KMS-11 (cell line): Measurements from ENCODE around the gene CRADD.
A peak's percentile ranks its signal among the peaks of the same experiment; 100 is the strongest.

Source experiments
- H2AFZ ChIP-seq: fragments of 200-600 bp; sonication (generic); 2 replicates; pipeline ENCODE4 v1.6.1; 2016; ENCODE audit warnings: antibody characterized with exemption, mixed run types, low read depth
- H3K27ac ChIP-seq: fragments of 200-600 bp; sonication (generic); 2 replicates; pipeline ENCODE4 v1.6.1; 2016; ENCODE audit warnings: mild to moderate bottlenecking, mixed run types
- H3K27me3 ChIP-seq: fragments of 200-600 bp; sonication (generic); 2 replicates; pipeline ENCODE4 v1.6.1; 2017; ENCODE audit warnings: mild to moderate bottlenecking, low read depth, mixed run types, moderate library complexity; ENCODE audit not compliant: insufficient read depth
- H3K36me3 ChIP-seq: fragments of 200-600 bp; sonication (generic); 2 replicates; pipeline ENCODE4 v1.6.1; 2017; ENCODE audit warnings: mild to moderate bottlenecking, mixed run types; ENCODE audit not compliant: insufficient read depth
- H3K4me1 ChIP-seq: fragments of 200-600 bp; sonication (generic); 2 replicates; pipeline ENCODE4 v1.6.1; 2016; ENCODE audit warnings: mild to moderate bottlenecking, low read depth, mixed run types; ENCODE audit not compliant: poor library complexity, severe bottlenecking
- H3K4me2 ChIP-seq: fragments of 200-600 bp; sonication (generic); 2 replicates; pipeline ENCODE4 v1.7.0; 2016; ENCODE audit warnings: mild to moderate bottlenecking, mixed run types
- H3K4me3 ChIP-seq: fragments of 200-600 bp; sonication (generic); IDR thresholded peaks from 2 replicates; pipeline ENCODE4 v1.6.1; 2017; ENCODE audit warnings: low read depth, low read length, mixed read lengths; ENCODE audit not compliant: insufficient read depth
- H3K79me2 ChIP-seq: fragments of 200-600 bp; sonication (generic); 2 replicates; pipeline ENCODE4 v1.6.1; 2016; ENCODE audit warnings: low read depth, mixed run types; ENCODE audit not compliant: insufficient read depth
- H3K9ac ChIP-seq: fragments of 200-600 bp; sonication (generic); 2 replicates; pipeline ENCODE4 v1.6.1; 2016; ENCODE audit warnings: mild to moderate bottlenecking, mixed run types
- H4K20me1 ChIP-seq: fragments of 200-600 bp; sonication (generic); 2 replicates; pipeline ENCODE4 v1.6.1; 2016; ENCODE audit warnings: mild to moderate bottlenecking, mixed run types; ENCODE audit not compliant: insufficient read depth
- CTCF ChIP-seq: fragments of 200-600 bp; sonication (generic); conservative IDR thresholded peaks from 2 replicates; pipeline ENCODE4 v1.6.1; 2017; ENCODE audit warnings: low read depth, mild to moderate bottlenecking, antibody characterized with exemption, low read length, moderate library complexity, mixed read lengths

The CRADD gene

GRCh38 chr12:93857991-93858447 lies 180.8 kb downstream of the CRADD start:
- Histone ChIP-seq H3K36me3 (no peaks in the 10 kb centered on the region), H3K27me3 (no peaks in the 10 kb centered on the region), H3K27ac (no peak overlapping the region), H3K4me1 (peaks cover 83% of the 10 kb centered on the region), H3K79me2 (no peaks in the 10 kb centered on the region), H3K4me3 (no peak overlapping the region), H4K20me1 (no peaks in the 10 kb centered on the region), H3K4me2 (peak overlapping the region; percentile 88; the same call in 1 of the 2 replicates), H2AFZ (no peak overlapping the region), H3K9ac (no peak overlapping the region)
- TF ChIP-seq CTCF: no peak

DNA sequence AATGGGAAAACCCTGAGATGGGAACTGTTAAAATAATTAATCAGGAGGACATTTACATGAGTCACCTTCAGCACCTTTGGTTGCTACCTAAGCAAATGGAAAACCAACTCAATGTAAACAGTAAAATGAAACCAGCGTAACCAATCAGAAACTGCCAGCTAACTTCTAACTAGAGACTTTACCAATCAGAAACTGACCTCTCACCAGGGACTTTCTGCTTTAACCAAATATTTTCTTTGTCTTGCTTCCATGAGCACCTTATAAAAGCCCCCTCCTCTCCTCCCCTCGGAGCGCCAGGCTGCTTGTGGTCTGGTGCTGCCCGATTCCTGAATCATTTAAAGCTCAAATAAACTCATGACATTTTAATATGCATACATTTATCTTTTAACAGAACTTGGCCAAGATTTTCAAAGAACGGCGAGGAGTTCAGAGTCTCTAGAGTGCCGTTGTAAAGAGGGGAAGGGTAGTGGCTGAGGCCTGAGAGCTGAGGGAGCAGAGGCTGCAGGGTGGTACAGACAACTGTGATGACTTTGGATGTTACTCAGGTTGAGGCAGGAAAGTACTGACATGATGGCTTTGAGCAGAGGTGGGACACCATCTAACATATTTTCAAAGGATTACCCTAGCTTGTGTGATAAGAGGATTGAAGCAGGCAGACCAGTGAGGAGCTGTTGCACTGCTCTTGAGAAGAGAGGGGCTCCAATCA lies 183.6 kb downstream of the CRADD start:
- Histone ChIP-seq H3K4me2 (no peak overlapping the region; the same call in 1 of the 2 replicates), H3K4me1 (peaks cover 65% of the 10 kb centered on the region), H3K4me3 (no peak overlapping the region), H3K36me3 (no peaks in the 10 kb centered on the region), H3K27me3 (no peaks in the 10 kb centered on the region), H3K79me2 (no peaks in the 10 kb centered on the region), H2AFZ (no peak overlapping the region), H3K9ac (no peak overlapping the region), H3K27ac (no peak overlapping the region), H4K20me1 (no peaks in the 10 kb centered on the region)
- no peak for TF ChIP-seq CTCF

- no peak overlapping the region for H3K4me3 ChIP-seq
- peak overlapping the region; percentile 56; the same call in 1 of the 2 replicates for H3K27ac ChIP-seq
- H3K4me2 ChIP-seq: peak overlapping the region; percentile 57
- H3K9ac ChIP-seq: no peak overlapping the region; the same call in 1 of the 2 replicates
- H3K4me1 ChIP-seq: peaks cover 49% of the 10 kb centered on the region
- peak overlapping the region; percentile 19; the same call in 1 of the 2 replicates for H2AFZ ChIP-seq
- H3K27me3 ChIP-seq: no peaks in the 10 kb centered on the region
- no peaks in the 10 kb centered on the region for H3K79me2 ChIP-seq
- H4K20me1 ChIP-seq: no peaks in the 10 kb centered on the region
- TF ChIP-seq CTCF: no peak
- H3K36me3 ChIP-seq: no peaks in the 10 kb centered on the region
Observed at GRCh38 chr12:93862424-93862823, 185.2 kb downstream of the CRADD start.

GRCh38 chr12:93865751-93866150 lies 188.6 kb downstream of the CRADD start:
- no peaks in the 10 kb centered on the region for H4K20me1 ChIP-seq
- no peaks in the 10 kb centered on the region for H3K79me2 ChIP-seq
- TF ChIP-seq CTCF: no peak
- no peak overlapping the region for H3K27ac ChIP-seq
- H3K36me3 ChIP-seq: no peaks in the 10 kb centered on the region
- no peak overlapping the region for H3K4me2 ChIP-seq
- H3K4me3 ChIP-seq: no peak overlapping the region
- peaks cover 25% of the 10 kb centered on the region for H3K4me1 ChIP-seq
- H2AFZ ChIP-seq: no peak overlapping the region
- no peak overlapping the region for H3K9ac ChIP-seq
- H3K27me3 ChIP-seq: no peaks in the 10 kb centered on the region
